HFFc6 (cell line): ENCODE results near the gene EPHA4. TPM values are rescaled to one million over a fixed set of nuclear protein-coding genes. Genes with fewer than 3 reads are reported as not detected.

Experiments
- DNase-seq: peaks from one replicate; pipeline ENCODE4 v3.0.0-alpha.2; 2018
- H3K27ac Mint-ChIP-seq: 2 replicates; pipeline ENCODE4 v1.8.0; 2020; ENCODE audit warnings: mild to moderate bottlenecking, mixed read lengths
- H3K27me3 Mint-ChIP-seq: 2 replicates; pipeline ENCODE4 v1.8.0; 2021; ENCODE audit warnings: mild to moderate bottlenecking, moderate library complexity, mixed read lengths; ENCODE audit not compliant: insufficient read depth
- H3K36me3 Mint-ChIP-seq: 2 replicates; pipeline ENCODE4 v1.8.0; 2021; ENCODE audit warnings: low read depth, mixed read lengths
- H3K4me1 Mint-ChIP-seq: 2 replicates; pipeline ENCODE4 v1.8.0; 2020; ENCODE audit warnings: low read depth, mixed read lengths
- H3K4me3 Mint-ChIP-seq: 2 replicates; pipeline ENCODE4 v1.8.0; 2020; ENCODE audit warnings: mild to moderate bottlenecking, moderate library complexity, mixed read lengths
- H3K9me3 Mint-ChIP-seq: 2 replicates; pipeline ENCODE4 v1.8.0; 2020; ENCODE audit warnings: mild to moderate bottlenecking, mixed read lengths
- CTCF ChIP-seq: fragments of 200-600 bp; sonication (generic); IDR thresholded peaks from 2 replicates; pipeline ENCODE4 v1.5.0; 2021; ENCODE audit warnings: antibody characterized with exemption, mild to moderate bottlenecking
- total RNA-seq, 6 experiments: library from RNA; stranded (reverse); fragmentation: NEBNext Ultra II Directional; extraction: Animal tissue kit (Norgen Biotek cat#: 25700); gene quantifications; 2 replicates in 1 of 6; 3 replicates in 5 of 6; pipeline ENCODE4 v1.2.3, GENCODE V29; 2021

Gene EPHA4
- total RNA-seq, 6 experiments from 2014 or later, result 41.4 to 65.3 (median 51.9) TPM

- TF ChIP-seq CTCF, result no peak
- Mint-ChIP-seq H3K27ac (no peak overlapping the region), H3K36me3 (0 out of 2 replicates have a peak, but pooled peaks cover 4% of the 10 kb centered on the region), H3K4me3 (no peak overlapping the region), H3K27me3 (no peaks in the 10 kb centered on the region; the same call in 1 of the 2 replicates), H3K4me1 (peaks cover 19% of the 10 kb centered on the region), H3K9me3 (no peaks in the 10 kb centered on the region)
- no peak for DNase-seq
These were observed 65.6 kb downstream of the EPHA4 start for GRCh38 chr2:221506469-221506868.

GRCh38 chr2:221505605-221506004 is 66.5 kb downstream of the EPHA4 start:
- TF ChIP-seq CTCF, result no peak
- no peaks in the 10 kb centered on the region; the same call in 1 of the 2 replicates for H3K27me3 Mint-ChIP-seq
- no peak for DNase-seq
- no peaks in the 10 kb centered on the region for H3K9me3 Mint-ChIP-seq
- H3K4me1 Mint-ChIP-seq, result peaks cover 28% of the 10 kb centered on the region
- H3K4me3 Mint-ChIP-seq, result no peak overlapping the region
- H3K27ac Mint-ChIP-seq, result no peak overlapping the region
- peaks cover 5% of the 10 kb centered on the region; the same call in 1 of the 2 replicates for H3K36me3 Mint-ChIP-seq

- Mint-ChIP-seq H3K9me3 (no peaks in the 10 kb centered on the region), H3K27ac (no peak overlapping the region), H3K27me3 (no peaks in the 10 kb centered on the region; the same call in 1 of the 2 replicates), H3K4me1 (peaks cover 34% of the 10 kb centered on the region), H3K36me3 (peaks cover 12% of the 10 kb centered on the region; the same call in 1 of the 2 replicates), H3K4me3 (no peak overlapping the region)
- no peak for TF ChIP-seq CTCF
- DNase-seq, result no peak
These were observed 67.2 kb downstream of the EPHA4 start for GRCh38 chr2:221504905-221505304.

GRCh38 chr2:221503965-221504364 is 68.1 kb downstream of the EPHA4 start:
- H3K9me3 Mint-ChIP-seq, result no peaks in the 10 kb centered on the region
- peaks cover 34% of the 10 kb centered on the region for H3K4me1 Mint-ChIP-seq
- TF ChIP-seq CTCF, result no peak
- no peak for DNase-seq
- peaks cover 13% of the 10 kb centered on the region; the same call in 1 of the 2 replicates for H3K36me3 Mint-ChIP-seq
- no peak overlapping the region for H3K4me3 Mint-ChIP-seq
- no peak overlapping the region for H3K27ac Mint-ChIP-seq
- no peaks in the 10 kb centered on the region for H3K27me3 Mint-ChIP-seq

- Mint-ChIP-seq H3K27me3 (no peaks in the 10 kb centered on the region), H3K4me1 (peaks cover 34% of the 10 kb centered on the region), H3K36me3 (peaks cover 18% of the 10 kb centered on the region; the same call in 1 of the 2 replicates), H3K27ac (peak overlapping the region; percentile 70), H3K9me3 (no peaks in the 10 kb centered on the region), H3K4me3 (peak overlapping the region; percentile 69)
- peak; percentile 48 for DNase-seq
- no peak for TF ChIP-seq CTCF
These were observed 69.7 kb downstream of the EPHA4 start for GRCh38 chr2:221502270-221503010.
